NCI-H2171 (cell line): ENCODE data around the gene KCNC1.

ENCODE experiments used
- DNase-seq: peaks from one replicate; lab custom pipeline; 2025; lab: John Stamatoyannopoulos, UW

KCNC1 gene

GRCh38 chr11:17755891-17756290, 21.3 kb downstream of the KCNC1 start:
- DNase-seq: no peak

DNA sequence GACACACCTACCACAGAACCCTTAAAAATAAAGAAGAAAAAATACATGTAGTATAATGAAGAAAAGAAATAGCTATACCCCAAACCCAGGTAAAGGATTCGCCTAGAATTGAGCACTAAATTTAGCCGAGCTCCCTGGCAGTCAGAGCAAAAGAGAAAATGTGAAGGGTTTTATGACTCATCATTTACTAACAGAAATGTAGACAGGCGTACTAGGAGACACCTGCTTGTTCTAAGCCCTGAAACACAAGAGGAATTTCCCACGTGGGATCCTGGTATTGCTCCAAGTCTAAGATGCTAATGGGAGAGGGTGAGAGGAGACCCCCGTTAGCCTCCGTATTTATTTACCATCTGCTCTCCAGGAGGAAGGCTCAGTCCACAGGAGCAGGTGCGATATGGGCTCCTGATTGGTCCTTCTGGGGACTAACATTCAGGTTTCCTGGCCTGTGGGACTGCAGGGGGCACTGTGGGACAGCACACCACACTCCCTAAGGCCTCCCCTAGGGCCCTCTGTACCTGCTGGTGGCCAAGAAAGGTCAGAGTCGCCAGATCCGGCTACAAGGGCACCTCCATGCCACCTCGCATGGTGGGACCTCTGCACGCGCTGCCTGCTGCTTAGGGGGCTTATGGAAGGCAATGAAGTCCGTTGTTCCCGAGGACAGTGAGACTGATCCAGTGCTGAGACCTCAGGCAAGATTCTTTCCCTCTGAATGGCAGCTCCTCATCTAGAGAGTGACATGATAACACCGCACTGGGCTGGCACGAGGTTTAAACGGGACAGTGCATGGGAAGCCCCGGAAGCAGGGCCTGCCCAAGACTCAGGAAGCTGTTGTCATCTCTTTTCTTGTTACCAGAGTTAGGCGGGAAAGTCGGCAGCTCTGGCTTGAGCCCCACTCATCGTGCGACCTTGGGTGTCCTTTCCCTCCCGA, 25.8 kb downstream of the KCNC1 start:
- no peak for DNase-seq

DNA sequence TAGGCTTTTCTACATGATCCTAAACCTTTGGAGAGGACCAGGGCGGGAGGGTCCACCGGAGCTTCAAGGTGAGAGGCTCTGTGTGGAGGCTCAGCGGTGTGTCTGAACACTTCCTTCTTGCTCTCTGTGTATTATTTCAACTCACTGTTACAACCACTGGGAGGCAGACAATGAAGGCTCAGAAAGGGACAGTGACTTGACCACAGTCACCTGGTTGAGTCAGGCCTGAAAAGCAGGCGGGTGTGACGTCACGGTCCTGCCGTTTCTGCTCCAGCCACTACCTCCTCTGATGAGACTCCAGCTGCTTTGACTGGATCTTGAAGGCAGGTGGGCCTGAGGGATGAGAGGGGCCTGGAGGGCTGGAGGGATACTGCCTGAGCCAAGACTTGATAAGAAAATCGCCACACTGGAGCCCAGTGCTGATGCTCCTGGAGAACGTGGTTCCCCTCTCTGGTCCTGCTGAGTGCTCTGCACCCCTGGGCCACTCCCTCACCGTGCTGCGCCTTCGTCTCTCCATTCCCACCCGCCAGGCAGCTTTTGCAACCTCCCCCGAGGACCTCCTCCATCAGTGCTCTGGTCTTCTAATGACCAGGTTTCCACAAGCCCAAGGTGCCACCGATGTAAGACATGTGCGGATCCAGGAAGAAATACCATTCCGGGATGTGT, 27.9 kb downstream of the KCNC1 start:
- DNase-seq: no peak

GRCh38 chr11:17763244-17763643, 28.7 kb downstream of the KCNC1 start:
- no peak for DNase-seq

GRCh38 chr11:17763703-17764102, 29.1 kb downstream of the KCNC1 start:
- DNase-seq: no peak

GRCh38 chr11:17764446-17765218, 30.1 kb downstream of the KCNC1 start:
- no peak for DNase-seq

DNA sequence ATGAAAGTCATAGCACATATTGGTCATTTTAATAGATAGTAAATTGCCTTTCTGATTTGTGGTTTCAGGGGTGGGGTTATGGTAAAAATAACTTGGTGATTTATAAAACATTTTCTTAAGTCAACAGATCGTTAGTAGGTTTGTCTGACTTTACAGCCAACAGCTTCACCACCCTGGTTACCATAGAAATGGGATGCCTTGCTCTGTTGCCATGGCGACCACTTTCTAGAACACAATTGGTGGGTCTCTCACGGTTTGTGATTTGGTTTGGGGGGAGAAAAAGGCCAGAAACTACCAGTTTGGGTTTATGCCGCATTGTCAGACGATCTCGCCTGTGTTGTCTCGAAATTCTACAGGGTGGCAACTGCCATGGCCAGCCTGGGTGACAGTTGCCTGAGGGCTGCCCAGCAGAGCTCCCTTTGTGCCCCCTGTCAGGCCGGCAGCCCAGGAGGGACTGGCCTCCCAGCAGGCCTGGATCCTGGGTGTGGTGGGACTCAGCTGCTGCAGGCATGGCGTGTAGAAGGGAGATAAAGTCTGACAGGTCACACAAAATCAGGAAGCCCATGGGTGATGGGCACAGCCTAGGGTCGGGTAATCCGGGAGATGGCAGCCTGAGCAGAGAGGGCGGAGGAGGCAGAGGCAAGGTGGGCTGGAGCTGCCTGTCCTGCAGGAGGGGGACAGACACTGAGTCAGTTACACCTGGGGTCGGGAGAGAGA, 30.9 kb downstream of the KCNC1 start:
- no peak for DNase-seq

- DNase-seq: no peak
Observed at GRCh38 chr11:17766073-17766359, 31.4 kb downstream of the KCNC1 start.

- DNase-seq: no peak
Observed at GRCh38 chr11:17766590-17766989, 32.0 kb downstream of the KCNC1 start.

GRCh38 chr11:17767301-17767885, 32.8 kb downstream of the KCNC1 start:
- DNase-seq: peak; percentile 4

DNA sequence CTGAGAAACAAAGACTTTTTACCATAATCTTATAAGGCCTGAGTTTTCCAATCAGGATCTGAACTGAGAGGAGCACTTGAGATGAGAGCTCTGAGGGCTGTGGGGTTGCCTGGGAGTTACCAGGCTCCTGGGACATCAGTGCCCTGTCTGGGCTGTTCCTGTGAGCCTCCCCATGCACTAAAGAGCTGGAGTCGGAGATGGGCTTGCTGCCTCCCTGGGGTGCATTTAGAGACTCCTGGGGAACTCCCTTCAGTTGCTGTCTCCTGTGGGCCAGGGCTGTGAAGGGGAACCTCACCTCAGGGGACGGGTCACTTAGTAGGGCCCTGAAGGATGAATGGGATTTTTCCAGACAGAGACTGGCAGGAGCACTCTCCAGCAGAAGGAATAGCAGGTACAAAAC, 33.3 kb downstream of the KCNC1 start:
- DNase-seq: no peak

- DNase-seq: no peak
Observed at GRCh38 chr11:17768547-17768946, 34.0 kb downstream of the KCNC1 start.

DNA sequence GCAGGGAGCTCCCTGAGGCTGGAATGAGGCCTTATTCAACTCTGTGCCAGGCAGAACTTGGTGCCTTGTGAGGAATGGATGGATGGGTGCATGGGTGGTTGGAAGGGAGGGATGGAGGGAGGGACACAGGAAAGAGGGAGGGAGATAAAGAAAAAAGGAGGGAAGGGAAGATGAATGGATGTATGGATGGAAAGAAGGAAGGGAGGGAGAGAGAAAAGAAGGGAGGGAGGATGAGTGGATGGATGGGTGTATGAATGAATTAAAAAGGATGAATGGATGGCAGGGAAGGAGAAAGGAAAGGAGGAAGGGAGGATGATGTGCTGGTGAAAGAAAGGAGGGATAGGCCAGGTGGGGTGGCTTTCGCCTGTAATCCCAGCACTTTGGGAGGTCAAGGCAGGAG, 34.6 kb downstream of the KCNC1 start:
- DNase-seq: no peak

- DNase-seq: no peak
Observed at GRCh38 chr11:17770048-17770652, 35.6 kb downstream of the KCNC1 start.

- DNase-seq: no peak
Observed at GRCh38 chr11:17770917-17771316, 36.3 kb downstream of the KCNC1 start.

GRCh38 chr11:17771415-17771814, 36.8 kb downstream of the KCNC1 start:
- DNase-seq: no peak

GRCh38 chr11:17771841-17772401, 37.3 kb downstream of the KCNC1 start:
- no peak for DNase-seq

DNA sequence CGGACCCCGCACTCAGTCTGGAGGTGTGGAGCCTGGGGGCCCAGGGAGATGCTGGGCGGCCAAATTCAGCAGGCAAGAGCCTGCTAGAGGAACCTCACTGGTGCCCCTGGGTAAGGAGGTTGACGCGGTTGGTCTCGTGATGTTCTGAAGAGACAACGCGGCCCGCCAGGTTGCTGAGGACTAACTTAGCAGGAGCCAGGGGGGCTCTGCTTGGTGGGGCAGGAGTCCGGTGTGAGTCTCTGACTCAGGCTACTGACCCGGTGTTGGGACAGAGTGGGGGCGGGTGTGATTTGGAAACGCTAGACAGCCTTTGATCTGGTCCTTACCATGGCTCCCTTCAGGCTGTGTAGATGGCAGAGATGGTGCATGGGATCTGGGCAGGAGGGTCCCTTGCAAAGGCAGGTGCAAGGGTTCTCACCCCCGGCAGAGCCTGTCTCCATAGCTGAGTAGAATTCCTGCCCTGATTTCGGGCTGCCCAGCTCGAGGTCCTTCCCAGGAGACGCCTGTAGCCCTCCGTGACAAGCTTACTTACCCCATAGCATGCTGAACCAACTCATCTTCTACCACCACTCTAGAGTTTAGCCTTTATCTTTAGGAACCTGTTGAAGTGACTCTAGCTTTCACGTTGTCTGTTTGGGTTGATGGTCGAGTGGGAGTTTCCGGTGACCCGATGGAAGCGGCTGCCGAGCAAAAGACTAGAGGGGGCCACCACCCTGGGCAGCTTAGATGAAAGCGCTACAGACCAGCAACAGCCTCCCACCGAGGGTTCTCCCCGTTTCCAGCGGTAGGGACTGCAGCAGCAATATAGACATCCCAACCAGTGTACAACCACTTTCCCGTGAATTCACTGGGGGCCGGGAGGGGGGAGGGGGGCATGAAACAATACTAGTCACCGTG, 38.4 kb downstream of the KCNC1 start:
- DNase-seq: no peak

DNA sequence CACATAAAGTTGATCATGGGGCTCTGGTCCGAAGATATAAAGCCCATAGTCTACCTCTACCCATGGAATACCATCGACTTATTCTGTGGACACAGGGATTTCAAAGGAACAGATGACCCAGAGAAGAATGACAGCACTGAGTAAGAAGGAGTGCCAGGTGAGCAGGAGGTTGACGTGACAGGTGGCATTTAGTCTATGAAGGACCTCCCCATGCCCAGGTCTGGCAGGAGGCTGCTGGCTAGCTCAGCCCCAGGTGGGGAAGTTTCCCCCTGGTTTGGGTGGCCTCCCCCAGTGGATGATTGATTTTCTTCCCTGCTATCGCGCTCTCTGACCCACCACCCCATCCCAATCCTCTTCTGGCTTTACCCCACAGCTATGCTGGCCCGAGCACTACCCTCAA, 39.1 kb downstream of the KCNC1 start:
- no peak for DNase-seq
